Measurements from ENCODE around the gene AK8.

Gene AK8

GRCh38 chr9:132797861-132798659, 80.0 kb downstream of the AK8 start:
- in situ Hi-C loops (cut with MboI; ENCODE audit: low pct_unique_long_range_greater_than_20kb, low sequenced_read_pairs, unreplicated experiment) = loop anchor here (25.0 kb wide), 1 partner anchor 286 kb away; no protein-coding TSS in a partner anchor
- TF ChIP-seq CTCF (IDR thresholded peaks at IDR 0.05; ENCODE audit: extremely low read depth, insufficient read depth, missing control alignments) = no peak
- DNase-seq (ENCODE audit: low spot score) = no peak

GRCh38 chr9:132795511-132796303, 82.4 kb downstream of the AK8 start:
- no peak for TF ChIP-seq CTCF (IDR thresholded peaks at IDR 0.05; ENCODE audit: extremely low read depth, insufficient read depth, missing control alignments)
- in situ Hi-C loops (cut with MboI; ENCODE audit: low pct_unique_long_range_greater_than_20kb, low sequenced_read_pairs, unreplicated experiment) = loop anchor here (25.0 kb wide), 1 partner anchor 283 kb away; no protein-coding TSS in a partner anchor
- DNase-seq (ENCODE audit: low spot score) = no peak

- DNase-seq (ENCODE audit: low spot score) = no peak
- no peak for TF ChIP-seq CTCF (IDR thresholded peaks at IDR 0.05; ENCODE audit: extremely low read depth, insufficient read depth, missing control alignments)
- in situ Hi-C loops (cut with MboI; ENCODE audit: low pct_unique_long_range_greater_than_20kb, low sequenced_read_pairs, unreplicated experiment) = loop anchor here (25.0 kb wide), 1 partner anchor 283 kb away; no protein-coding TSS in a partner anchor
Measured at GRCh38 chr9:132794730-132795380, 83.2 kb downstream of the AK8 start.

GRCh38 chr9:132793606-132794580, 84.2 kb downstream of the AK8 start:
- TF ChIP-seq CTCF (IDR thresholded peaks at IDR 0.05; ENCODE audit: extremely low read depth, insufficient read depth, missing control alignments) = no peak
- in situ Hi-C loops (cut with MboI; ENCODE audit: low pct_unique_long_range_greater_than_20kb, low sequenced_read_pairs, unreplicated experiment) = loop anchor here (25.0 kb wide), 1 partner anchor 282 kb away; no protein-coding TSS in a partner anchor
- no peak for DNase-seq (ENCODE audit: low spot score)

GRCh38 chr9:132792547-132792946, 85.5 kb downstream of the AK8 start:
- no peak for TF ChIP-seq CTCF (IDR thresholded peaks at IDR 0.05; ENCODE audit: extremely low read depth, insufficient read depth, missing control alignments)
- no peak for DNase-seq (ENCODE audit: low spot score)
- in situ Hi-C loops (cut with MboI; ENCODE audit: low pct_unique_long_range_greater_than_20kb, low sequenced_read_pairs, unreplicated experiment) = loop anchor here (25.0 kb wide), 1 partner anchor 280 kb away; no protein-coding TSS in a partner anchor

Measured in GM13977 (cell line).